ENCODE measurements around the gene TMCC3. TPM values are rescaled to one million over a fixed set of nuclear protein-coding genes. Genes with fewer than 3 reads are reported as not detected.
"Not testable (repeated sequence)": the region's sequence is repeated elsewhere in the genome, so short reads cannot be mapped to it uniquely, and the experiment has no call there.

TMCC3 gene
- total and polyA plus RNA-seq, 2 of the 13 experiments (the other 11 are each of a cell fraction or from before 2014, with no cell fraction given): not detected

- H3K4me2 ChIP-seq (ENCODE audit: low read depth, low read length): no peak overlapping the region
- H3K9ac ChIP-seq (ENCODE audit: insufficient read depth, low read depth, low read length): no peak overlapping the region
- no peak for DNase-seq (ENCODE audit: low spot score)
- no peak overlapping the region for H2AFZ ChIP-seq (ENCODE audit: low read length)
- H3K4me3 ChIP-seq (replicated peaks in 1 of 3; ENCODE audit: insufficient read depth in 1 of 3, low read depth in 2 of 3, low read length in 3 of 3): no peak overlapping the region
- no peaks in the 10 kb centered on the region for H3K4me1 ChIP-seq (ENCODE audit: insufficient read depth, low read length)
- no peaks in the 10 kb centered on the region for H4K20me1 ChIP-seq (ENCODE audit: insufficient read depth, low read length)
- TF ChIP-seq ZNF784 (CRISPR knock-in tag; IDR thresholded peaks at IDR 0.05; ENCODE audit: borderline replicate concordance) (no peak), MEF2D (CRISPR knock-in tag; IDR thresholded peaks at IDR 0.05) (no peak), ZMYM3 (CRISPR knock-in tag; IDR thresholded peaks at IDR 0.05) (no peak), RELA (CRISPR knock-in tag; IDR thresholded peaks at IDR 0.05) (no peak), ZNF644 (CRISPR knock-in tag; IDR thresholded peaks at IDR 0.05; ENCODE audit: low read depth) (no peak), TBP (CRISPR knock-in tag; IDR thresholded peaks at IDR 0.05) (no peak), ZNF333 (CRISPR knock-in tag; IDR thresholded peaks at IDR 0.05; ENCODE audit: borderline replicate concordance) (no peak), ZC3H4 (CRISPR knock-in tag; IDR thresholded peaks at IDR 0.05; ENCODE audit: borderline replicate concordance) (no peak), STAG1 (CRISPR knock-in tag; IDR thresholded peaks at IDR 0.05) (no peak), ZNF296 (CRISPR knock-in tag; conservative IDR thresholded peaks at IDR 0.05) (no peak), ZBTB7A (CRISPR knock-in tag; IDR thresholded peaks at IDR 0.05) (no peak), KLF16 (CRISPR knock-in tag; IDR thresholded peaks at IDR 0.05) (no peak), ZNF264 (CRISPR knock-in tag; IDR thresholded peaks at IDR 0.05) (no peak), ZBTB21 (CRISPR knock-in tag; IDR thresholded peaks at IDR 0.05) (no peak), ZNF564 (CRISPR knock-in tag; IDR thresholded peaks at IDR 0.05) (no peak), GPBP1L1 (CRISPR knock-in tag; IDR thresholded peaks at IDR 0.05) (no peak), PHB2 (IDR thresholded peaks at IDR 0.05; ENCODE audit: partially characterized antibody) (no peak), CREB1 (IDR thresholded peaks at IDR 0.05) (no peak), CREB1 (CRISPR knock-in tag; IDR thresholded peaks at IDR 0.05) (no peak), RFX3 (CRISPR knock-in tag; IDR thresholded peaks at IDR 0.05) (no peak)
- in situ Hi-C loops (cut with HindIII; ENCODE audit: extremely low pct_ligation_motif_present, low pct_unique_long_range_greater_than_20kb): no loop called here
- no peaks in the 10 kb centered on the region for H3K36me3 ChIP-seq (replicated peaks in 1 of 2; ENCODE audit: control insufficient read depth in 1 of 2, insufficient read depth in 2 of 2, low read length in 2 of 2)
- BruUV-seq (replicated peaks): no TSS peak
- WGBS (ENCODE audit: low lambda C conversion rate): 2% methylated on average over 4 of the region's 4 CpGs
- peaks cover 0 to 8% of the 10 kb centered on the region in 2 experiments; a peak in 3 of 5 replicates for H3K27me3 ChIP-seq (ENCODE audit: control insufficient read depth in 1 of 2, insufficient read depth in 2 of 2, low read length in 2 of 2)
- no peak overlapping the region for H3K27ac ChIP-seq (ENCODE audit: extremely low read length, insufficient read depth, low read length)
- ChIA-PET CTCF (ENCODE audit: low intra/inter-chr PET ratio, low total read pairs) (no interaction called here), POLR2A (no interaction called here)
- H3K9me3 ChIP-seq (ENCODE audit: low read length): no peaks in the 10 kb centered on the region
- H3K79me2 ChIP-seq (ENCODE audit: insufficient read depth, low read length): no peaks in the 10 kb centered on the region
- no peak for ATAC-seq
- no peak for FAIRE-seq
- intact Hi-C loops (cut with micrococcal nuclease; ENCODE audit: unreplicated experiment): loop anchor here (5.0 kb wide), 1 partner anchor 43 kb away; no protein-coding TSS in a partner anchor
These were observed 56.4 kb downstream of the TMCC3 start for GRCh38 chr12:94593822-94594442.

- H3K4me1 ChIP-seq (ENCODE audit: insufficient read depth, low read length); ATAC-seq; H3K27ac ChIP-seq (ENCODE audit: extremely low read length, insufficient read depth, low read length); H3K27me3 ChIP-seq (ENCODE audit: control insufficient read depth in 1 of 2, insufficient read depth in 2 of 2, low read length in 2 of 2); H2AFZ ChIP-seq (ENCODE audit: low read length); H3K36me3 ChIP-seq (replicated peaks in 1 of 2; ENCODE audit: control insufficient read depth in 1 of 2, insufficient read depth in 2 of 2, low read length in 2 of 2); FAIRE-seq; POLR2A ChIA-PET; H3K9ac ChIP-seq (ENCODE audit: insufficient read depth, low read depth, low read length); H3K9me3 ChIP-seq (ENCODE audit: low read length); CTCF ChIA-PET (ENCODE audit: low intra/inter-chr PET ratio, low total read pairs); H3K4me3 ChIP-seq (replicated peaks in 1 of 3; ENCODE audit: insufficient read depth in 1 of 3, low read depth in 2 of 3, low read length in 3 of 3); H3K79me2 ChIP-seq (ENCODE audit: insufficient read depth, low read length); in situ Hi-C loops (cut with HindIII; ENCODE audit: extremely low pct_ligation_motif_present, low pct_unique_long_range_greater_than_20kb); BruUV-seq (replicated peaks); DNase-seq (ENCODE audit: low spot score); H3K4me2 ChIP-seq (ENCODE audit: low read depth, low read length); H4K20me1 ChIP-seq (ENCODE audit: insufficient read depth, low read length): not testable (repeated sequence)
- 68% methylated on average over 9 of the region's 9 CpGs for WGBS (ENCODE audit: low lambda C conversion rate)
- intact Hi-C loops (cut with micrococcal nuclease; ENCODE audit: unreplicated experiment): loop anchor here (5.0 kb wide), 1 partner anchor 45 kb away; no protein-coding TSS in a partner anchor
These were observed 57.6 kb downstream of the TMCC3 start for GRCh38 chr12:94592723-94593122.
